ENCODE measurements around the gene TSR2.

DNA sequence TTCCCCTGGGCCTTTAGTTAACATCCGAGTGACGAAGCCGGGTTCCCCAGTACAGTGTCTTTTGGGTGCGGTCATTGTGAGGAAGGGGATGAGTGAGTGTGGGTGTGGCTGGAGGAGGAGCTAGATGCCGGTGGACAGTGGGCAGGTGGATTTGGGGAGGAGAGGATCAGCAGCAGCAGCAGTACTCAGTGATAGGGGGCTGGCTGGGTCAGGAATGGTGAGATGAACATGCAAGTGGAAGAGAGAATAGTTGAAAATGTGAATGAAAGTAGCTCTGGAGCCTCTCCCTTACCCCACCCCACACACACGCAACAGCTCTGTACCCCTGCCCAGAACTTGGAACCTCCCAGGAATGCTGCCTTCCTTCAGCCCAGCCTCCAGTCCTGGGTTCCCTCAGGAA lies 4.5 kb downstream of the TSR2 start:
- no peak for TF ChIP-seq EZH2 (IDR thresholded peaks at IDR 0.05; ENCODE audit: low read length)
- TF ChIP-seq, protein P1, sequence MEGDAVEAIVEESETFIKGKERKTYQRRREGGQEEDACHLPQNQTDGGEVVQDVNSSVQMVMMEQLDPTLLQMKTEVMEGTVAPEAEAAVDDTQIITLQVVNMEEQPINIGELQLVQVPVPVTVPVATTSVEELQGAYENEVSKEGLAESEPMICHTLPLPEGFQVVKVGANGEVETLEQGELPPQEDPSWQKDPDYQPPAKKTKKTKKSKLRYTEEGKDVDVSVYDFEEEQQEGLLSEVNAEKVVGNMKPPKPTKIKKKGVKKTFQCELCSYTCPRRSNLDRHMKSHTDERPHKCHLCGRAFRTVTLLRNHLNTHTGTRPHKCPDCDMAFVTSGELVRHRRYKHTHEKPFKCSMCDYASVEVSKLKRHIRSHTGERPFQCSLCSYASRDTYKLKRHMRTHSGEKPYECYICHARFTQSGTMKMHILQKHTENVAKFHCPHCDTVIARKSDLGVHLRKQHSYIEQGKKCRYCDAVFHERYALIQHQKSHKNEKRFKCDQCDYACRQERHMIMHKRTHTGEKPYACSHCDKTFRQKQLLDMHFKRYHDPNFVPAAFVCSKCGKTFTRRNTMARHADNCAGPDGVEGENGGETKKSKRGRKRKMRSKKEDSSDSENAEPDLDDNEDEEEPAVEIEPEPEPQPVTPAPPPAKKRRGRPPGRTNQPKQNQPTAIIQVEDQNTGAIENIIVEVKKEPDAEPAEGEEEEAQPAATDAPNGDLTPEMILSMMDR (optimal IDR thresholded peaks at IDR 0.05 in 1 of 3, IDR thresholded peaks at IDR 0.05 in 1 of 3, conservative IDR thresholded peaks at IDR 0.05 in 1 of 3; ENCODE audit: extremely low read depth in 1 of 3, insufficient read depth in 2 of 3, low read length in 3 of 3), result no peak
